ENCODE measurements around the gene MEAK7. TPM values are rescaled to one million over a fixed set of nuclear protein-coding genes. Genes with fewer than 3 reads are reported as not detected.

The MEAK7 gene
- total RNA-seq, 3 donors from 2014 or later = 18.4 to 23.9 (median 22.2) TPM

DNA sequence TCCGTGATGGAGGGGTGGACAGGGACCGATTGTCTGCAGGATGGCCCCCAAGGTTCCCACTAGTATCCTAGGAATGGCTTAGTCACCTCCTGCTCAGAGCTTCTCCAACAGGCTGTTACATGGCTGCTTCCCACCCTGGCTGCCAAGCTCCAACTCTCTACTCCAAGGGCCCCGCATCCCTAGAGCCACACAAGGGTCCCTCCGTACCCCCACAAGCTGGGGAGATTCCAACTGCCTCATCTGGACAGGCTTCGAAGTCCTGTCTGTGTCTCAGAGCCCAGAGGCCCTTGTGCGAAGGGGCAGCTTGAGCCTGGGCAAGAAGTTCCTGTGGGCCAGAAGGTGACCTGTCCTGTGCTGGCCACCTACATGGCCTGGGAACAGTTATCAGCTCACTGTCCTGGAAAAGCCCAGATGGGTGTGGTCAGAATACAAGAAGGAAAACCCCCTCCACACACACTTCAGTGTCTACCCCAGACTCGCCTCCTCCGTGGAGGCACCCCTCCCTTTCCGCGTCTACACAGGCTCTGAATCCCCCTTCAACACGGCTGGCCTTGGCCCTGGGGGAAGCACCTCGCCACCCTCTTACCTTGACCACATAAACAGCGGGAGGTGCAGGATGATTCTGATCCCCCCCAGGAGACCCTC is 586 bp downstream of the MEAK7 start:
- H3K9me3 ChIP-seq = no peaks in the 10 kb centered on the region
- intact Hi-C loops (cut with DNase I, micrococcal nuclease) = no loop called here
- H3K4me3 ChIP-seq = peak overlapping the region; percentile 35
- H3K4me1 ChIP-seq (ENCODE audit: low read depth) = peaks cover 16% of the 10 kb centered on the region
- H3K36me3 ChIP-seq (ENCODE audit: low read depth) = no peaks in the 10 kb centered on the region
- ATAC-seq (peak; percentile 4), DNase-seq (peak in 1 of 3 donors; percentile 51)
- TF ChIP-seq, protein P1, sequence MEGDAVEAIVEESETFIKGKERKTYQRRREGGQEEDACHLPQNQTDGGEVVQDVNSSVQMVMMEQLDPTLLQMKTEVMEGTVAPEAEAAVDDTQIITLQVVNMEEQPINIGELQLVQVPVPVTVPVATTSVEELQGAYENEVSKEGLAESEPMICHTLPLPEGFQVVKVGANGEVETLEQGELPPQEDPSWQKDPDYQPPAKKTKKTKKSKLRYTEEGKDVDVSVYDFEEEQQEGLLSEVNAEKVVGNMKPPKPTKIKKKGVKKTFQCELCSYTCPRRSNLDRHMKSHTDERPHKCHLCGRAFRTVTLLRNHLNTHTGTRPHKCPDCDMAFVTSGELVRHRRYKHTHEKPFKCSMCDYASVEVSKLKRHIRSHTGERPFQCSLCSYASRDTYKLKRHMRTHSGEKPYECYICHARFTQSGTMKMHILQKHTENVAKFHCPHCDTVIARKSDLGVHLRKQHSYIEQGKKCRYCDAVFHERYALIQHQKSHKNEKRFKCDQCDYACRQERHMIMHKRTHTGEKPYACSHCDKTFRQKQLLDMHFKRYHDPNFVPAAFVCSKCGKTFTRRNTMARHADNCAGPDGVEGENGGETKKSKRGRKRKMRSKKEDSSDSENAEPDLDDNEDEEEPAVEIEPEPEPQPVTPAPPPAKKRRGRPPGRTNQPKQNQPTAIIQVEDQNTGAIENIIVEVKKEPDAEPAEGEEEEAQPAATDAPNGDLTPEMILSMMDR (IDR thresholded peaks at IDR 0.05) = no peak

DNA sequence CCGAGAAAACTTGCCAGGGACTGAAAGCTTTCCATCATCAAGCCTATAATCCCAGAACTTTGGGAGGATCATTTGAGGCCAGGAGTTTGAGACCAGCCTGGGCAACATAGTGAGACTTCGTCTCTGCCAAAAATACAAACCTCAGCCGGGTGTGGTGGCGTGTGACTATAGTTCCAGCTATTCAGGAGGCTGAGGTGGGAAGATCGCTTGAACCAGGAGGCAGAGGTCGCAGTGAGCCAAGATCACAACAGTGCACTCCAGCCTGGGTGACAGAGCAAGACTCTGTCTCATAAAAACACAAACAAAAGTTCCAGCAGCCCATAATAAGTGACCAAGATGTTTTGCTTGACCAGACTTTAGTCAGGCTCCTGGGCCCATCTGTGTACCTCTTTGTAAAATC is 1.9 kb downstream of the MEAK7 start:
- H3K9me3 ChIP-seq = no peaks in the 10 kb centered on the region
- DNase-seq (no peak), ATAC-seq (no peak)
- no peak overlapping the region for H3K4me3 ChIP-seq
- H3K4me1 ChIP-seq (ENCODE audit: low read depth) = peaks cover 16% of the 10 kb centered on the region
- intact Hi-C loops (cut with DNase I, micrococcal nuclease) = no loop called here
- no peaks in the 10 kb centered on the region for H3K36me3 ChIP-seq (ENCODE audit: low read depth)
- TF ChIP-seq, protein P1 (IDR thresholded peaks at IDR 0.05) = no peak

GRCh38 chr16:84502075-84502474 is 2.4 kb downstream of the MEAK7 start:
- peaks cover 16% of the 10 kb centered on the region for H3K4me1 ChIP-seq (ENCODE audit: low read depth)
- intact Hi-C loops (cut with DNase I, micrococcal nuclease) = no loop called here
- TF ChIP-seq, protein P1 (IDR thresholded peaks at IDR 0.05) = no peak
- H3K9me3 ChIP-seq = no peaks in the 10 kb centered on the region
- ATAC-seq (no peak), DNase-seq (no peak)
- H3K4me3 ChIP-seq = no peak overlapping the region
- H3K36me3 ChIP-seq (ENCODE audit: low read depth) = no peaks in the 10 kb centered on the region

DNA sequence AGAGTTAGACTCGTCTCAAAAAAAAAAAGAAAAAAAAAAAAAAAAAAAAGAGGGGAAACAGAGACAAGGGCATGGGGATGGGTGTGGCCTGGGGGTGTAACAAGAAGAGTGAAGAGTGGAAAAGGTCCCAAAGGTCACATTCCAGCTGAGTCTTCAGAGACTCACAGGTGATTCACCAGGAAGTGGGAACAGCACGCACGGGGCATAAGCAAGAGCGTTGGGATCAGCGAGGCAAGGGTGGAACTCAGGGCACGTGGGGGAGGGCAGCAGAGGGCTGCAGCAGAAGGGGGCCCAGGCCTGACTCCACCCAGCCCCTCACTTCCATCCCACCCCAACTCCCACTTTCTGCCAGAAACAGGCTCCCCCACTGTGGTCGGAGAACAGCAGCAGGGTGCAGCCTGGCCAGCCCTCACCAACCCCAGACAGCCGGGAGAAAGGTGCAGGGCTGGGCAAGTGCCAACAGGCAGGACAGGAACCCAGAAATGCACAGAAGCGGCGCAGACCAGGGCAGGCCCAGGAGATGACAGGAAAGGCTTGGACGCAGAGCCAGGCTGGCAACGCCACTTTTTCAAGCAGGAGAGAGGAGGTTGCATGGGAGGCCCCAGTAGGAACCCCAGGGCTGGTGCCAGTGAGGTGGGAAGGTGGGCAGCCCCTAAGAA is 3.3 kb downstream of the MEAK7 start:
- DNase-seq (no peak), ATAC-seq (peak; percentile 32)
- Histone ChIP-seq H3K36me3 (ENCODE audit: low read depth) (no peaks in the 10 kb centered on the region), H3K9me3 (no peaks in the 10 kb centered on the region), H3K4me3 (no peak overlapping the region), H3K4me1 (ENCODE audit: low read depth) (peaks cover 16% of the 10 kb centered on the region)
- TF ChIP-seq, protein P1 (IDR thresholded peaks at IDR 0.05) = no peak
- intact Hi-C loops (cut with DNase I, micrococcal nuclease) = no loop called here

GRCh38 chr16:84500531-84500930 is 3.9 kb downstream of the MEAK7 start:
- no peak overlapping the region for H3K4me3 ChIP-seq
- DNase-seq (no peak), ATAC-seq (no peak)
- H3K36me3 ChIP-seq (ENCODE audit: low read depth) = no peaks in the 10 kb centered on the region
- peaks cover 14% of the 10 kb centered on the region for H3K4me1 ChIP-seq (ENCODE audit: low read depth)
- TF ChIP-seq, protein P1 (IDR thresholded peaks at IDR 0.05) = no peak
- intact Hi-C loops (cut with DNase I, micrococcal nuclease) = no loop called here
- no peaks in the 10 kb centered on the region for H3K9me3 ChIP-seq

All from mucosa of descending colon (tissue), 3 donors.